GM19035 (cell line): ENCODE results near the gene SCAF11.

Experiments used
- ATAC-seq: cut with Tn5 transposase; IDR thresholded peaks from one replicate; pipeline ENCODE4 v1.9.1; 2021; ENCODE audit not compliant: unreplicated experiment

SCAF11 gene

DNA sequence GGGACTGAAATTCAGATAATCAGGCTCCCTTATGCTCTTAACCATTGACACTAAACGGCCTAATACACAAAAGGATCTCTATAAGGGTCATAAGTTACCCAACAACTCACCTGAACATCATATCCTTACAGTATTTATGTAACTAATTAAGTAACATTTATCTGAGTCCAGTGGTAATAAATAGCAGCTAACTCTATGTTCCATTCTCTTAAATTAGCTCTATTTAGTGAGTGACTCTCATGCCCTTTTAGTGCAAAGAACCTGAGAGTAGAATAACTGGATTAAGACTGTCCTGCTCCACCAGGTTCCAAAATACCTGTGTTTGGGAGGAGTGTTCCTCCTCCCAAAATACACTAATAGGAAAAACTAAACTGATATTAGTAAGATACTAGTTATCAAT is 9.8 kb downstream of the SCAF11 start:
- ATAC-seq = no peak

DNA sequence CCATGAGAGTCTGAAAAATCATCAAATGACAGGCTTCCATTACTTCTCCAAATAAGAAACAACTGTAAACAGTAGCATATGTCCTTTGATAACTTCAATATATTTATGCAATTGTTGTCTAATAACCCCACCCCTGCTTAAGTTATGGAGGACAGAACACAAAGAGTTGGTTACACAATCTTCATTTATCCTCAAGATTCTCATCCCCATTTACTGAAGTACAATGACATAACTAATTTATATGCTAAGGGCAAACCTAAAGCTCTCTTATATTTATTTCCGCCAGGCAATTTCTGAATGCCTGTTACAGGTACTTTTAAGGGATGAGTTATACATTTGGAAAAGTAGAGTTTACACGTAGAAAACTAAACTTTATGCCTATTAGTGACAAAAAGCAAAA is 12.3 kb downstream of the SCAF11 start:
- no peak for ATAC-seq

DNA sequence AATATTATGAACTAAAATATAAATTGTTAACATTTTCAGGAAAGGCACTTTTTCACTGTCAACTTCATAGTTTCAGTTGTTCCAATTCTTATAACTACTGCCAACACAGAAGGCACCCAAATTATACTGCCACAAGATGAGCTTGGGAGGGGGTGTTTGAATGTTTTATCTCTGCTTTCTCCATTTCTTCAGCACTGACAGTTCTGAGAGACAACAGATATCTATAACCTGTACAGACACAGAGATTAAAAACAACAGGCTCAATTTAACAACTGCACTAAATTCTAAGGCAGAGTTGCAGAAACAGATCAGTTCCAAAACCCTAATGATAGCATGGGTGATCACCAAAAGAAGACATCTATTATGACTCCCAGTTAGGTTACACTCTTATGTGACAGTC is 12.8 kb downstream of the SCAF11 start:
- no peak for ATAC-seq

DNA sequence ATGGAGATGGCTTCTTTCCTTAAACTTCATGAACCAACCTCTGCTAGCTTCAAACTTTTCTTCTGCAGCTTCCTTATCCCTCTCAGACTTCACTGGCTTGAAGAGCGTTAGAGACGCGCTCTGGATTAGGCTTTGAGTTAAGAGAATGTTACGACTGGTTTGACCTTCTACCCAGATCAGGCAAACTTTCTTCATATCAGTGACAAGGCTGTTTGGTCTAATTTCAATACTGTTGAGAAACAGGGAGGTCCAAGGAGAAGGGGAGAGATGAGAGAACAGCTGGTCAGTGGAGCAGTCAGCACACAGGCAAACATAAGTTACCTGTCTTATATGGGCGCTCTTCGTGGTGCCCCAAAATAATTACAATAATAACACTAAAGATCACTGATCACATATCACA is 14.9 kb downstream of the SCAF11 start:
- no peak for ATAC-seq

DNA sequence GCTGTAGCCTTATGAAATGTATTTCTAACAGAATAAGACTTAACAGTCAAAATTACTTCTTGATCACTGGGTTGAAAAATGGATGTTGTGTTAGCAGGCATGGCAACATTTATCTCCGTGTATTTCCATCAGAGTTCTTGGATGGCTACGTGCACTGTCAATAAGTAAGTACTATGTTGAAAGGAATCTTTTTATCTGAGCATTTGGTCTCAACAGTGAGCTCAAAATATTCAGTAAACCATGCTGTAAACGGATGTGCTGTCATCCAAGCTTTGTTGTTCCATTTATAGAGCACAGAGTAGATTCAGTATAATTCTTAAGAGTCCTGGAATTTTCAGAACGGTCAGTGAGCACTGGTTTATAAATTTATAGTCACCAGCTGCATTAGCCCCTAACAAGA is 15.5 kb downstream of the SCAF11 start:
- ATAC-seq = no peak

DNA sequence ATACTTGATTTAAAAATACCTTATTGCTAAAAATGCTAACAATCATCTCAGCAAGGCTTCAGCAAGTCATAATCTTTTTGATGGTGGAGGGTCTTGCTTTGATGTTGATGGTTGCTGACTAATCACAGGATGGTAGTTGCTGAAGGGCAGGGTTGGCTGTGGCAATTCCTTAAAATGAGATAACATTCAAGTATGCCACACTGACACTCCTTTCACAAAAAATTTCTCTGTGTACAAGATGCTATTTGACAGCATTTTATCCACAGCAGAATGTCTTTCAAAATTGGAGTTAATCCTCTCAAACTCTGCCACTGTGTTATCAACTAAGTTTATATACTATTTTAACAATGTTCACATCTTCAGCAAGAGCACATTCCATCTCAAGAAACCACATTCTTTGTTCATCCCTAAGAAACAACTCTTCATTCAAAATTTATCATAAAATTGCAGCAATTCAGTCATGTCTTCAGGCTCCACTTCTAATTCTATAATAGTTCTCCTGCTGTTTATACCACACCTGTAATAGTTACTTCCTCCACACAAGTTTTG is 16.1 kb downstream of the SCAF11 start:
- ATAC-seq = no peak

DNA sequence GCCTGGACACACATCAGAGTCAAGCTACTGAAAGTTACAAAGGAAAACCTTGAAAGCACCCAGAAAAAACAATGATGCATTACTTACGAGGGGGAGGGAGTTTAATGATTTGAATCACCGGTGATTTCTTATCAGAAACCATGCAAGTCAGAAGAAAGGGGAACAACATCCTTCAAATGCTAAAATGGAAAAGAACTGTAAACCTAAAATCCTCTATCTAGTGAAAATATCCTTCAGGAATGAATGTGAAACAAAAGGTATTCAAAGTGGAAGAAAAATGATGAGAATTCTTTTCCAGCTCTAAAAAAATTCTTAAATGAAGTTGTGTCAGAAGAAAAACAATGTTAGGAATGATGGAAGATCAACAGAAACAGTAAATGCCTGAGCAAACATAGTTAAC is 16.8 kb downstream of the SCAF11 start:
- no peak for ATAC-seq

DNA sequence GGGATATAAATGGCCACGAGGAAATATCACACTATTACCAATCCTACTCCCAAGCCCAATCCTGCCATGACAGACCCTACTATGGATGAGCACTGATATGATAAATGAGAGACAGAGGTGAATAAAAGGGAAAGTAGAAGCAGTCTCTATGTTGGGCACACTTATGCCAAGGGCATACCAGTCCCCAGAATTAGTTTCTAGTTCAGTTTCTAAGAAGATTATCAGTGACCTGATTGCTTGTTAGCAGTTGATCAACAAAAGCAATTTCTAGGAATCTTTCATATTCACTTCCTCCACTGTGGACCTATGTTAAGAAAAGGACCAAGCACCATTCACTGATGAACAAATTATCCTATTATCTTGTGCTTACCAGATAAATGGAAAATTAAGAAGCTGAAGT is 20.0 kb downstream of the SCAF11 start:
- no peak for ATAC-seq

DNA sequence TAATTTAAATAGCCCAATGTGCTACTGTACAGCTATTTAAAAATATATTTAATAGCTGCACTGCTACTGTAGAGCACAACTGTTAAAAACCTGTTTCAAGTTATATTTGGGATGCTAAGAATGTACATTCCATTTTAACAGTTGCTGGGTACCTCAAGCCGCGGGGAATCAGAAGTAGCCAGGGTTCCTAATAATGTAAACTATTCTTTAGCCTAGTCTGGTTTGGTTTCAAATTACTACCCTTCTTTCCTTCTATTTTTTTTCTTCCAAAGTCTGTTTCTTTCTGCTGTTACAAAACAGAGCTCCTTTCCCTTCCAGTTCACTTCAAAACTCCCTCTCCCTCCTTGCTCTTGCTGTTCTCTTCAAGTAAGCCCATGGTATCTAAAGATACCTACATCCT is 21.3 kb downstream of the SCAF11 start:
- ATAC-seq = no peak

DNA sequence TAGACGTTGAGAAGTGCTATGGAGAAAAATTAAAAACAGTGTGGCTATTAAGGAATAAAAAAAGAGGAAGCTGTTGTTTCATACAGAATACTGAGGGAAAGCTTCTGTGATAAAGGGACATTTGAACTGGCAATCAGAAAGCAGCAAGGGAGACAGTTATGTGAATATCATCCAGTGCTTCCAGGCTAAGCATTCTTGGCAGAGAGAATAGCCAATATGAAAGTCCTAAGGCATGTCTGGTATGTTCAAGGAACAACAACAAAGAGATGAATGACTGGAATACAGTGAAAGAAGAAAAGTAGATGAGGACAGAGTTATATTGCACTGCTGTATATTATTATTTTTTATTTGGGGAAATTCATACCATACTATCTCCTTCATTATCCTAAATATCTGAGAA is 23.9 kb downstream of the SCAF11 start:
- ATAC-seq = no peak

DNA sequence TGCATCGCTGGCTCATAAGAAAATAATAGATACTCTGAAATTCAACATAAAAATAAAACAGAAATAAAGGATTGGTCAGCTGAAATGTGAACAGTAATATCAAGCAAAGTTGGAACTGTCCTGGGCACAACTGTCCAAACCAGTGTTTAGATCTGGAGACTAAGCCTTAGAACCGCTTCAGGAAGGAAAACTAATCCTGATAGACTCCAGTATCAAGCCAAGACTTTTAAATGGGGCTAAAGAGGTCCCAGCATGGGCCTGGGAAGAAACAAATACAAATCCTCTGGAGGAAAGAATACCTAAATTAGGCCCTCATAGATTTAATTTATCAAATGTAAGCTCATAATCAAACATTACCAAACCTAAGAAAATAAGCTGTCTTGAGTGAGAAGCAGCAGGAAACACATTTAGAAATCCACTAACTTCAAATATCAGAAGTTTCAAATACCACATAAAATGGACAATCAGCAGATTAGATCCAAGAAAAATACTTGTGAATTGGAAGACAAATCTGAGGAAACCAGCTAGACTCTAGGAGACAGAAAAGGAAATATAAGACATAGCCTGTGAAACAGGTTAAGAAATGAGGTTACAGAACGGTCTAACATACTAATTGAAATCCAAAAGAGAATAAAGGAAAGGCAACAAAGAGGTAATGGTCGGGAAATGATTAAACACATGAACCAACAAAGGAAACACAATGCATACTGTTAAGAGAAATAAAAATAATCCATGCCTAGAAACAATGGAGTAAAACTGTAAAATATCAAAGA is 27.6 kb downstream of the SCAF11 start:
- no peak for ATAC-seq

DNA sequence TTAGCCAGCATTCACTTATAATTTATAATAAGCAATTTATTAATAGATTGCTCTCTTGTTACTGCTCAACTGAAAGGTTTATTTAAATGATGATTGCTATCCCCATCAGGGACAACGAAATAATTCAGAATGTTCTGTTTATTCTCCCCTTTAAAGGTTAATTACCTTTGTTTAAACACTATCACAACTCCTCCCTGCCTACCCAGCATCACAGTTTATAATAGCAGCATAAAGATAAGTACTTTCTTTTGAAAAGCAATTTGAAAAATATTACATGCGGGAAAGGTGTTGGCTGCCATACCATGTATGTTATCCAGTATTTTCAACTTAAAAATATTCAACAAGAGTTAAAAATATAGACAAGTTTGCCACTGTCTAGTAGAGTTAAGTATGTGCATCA is 30.6 kb downstream of the SCAF11 start:
- no peak for ATAC-seq

DNA sequence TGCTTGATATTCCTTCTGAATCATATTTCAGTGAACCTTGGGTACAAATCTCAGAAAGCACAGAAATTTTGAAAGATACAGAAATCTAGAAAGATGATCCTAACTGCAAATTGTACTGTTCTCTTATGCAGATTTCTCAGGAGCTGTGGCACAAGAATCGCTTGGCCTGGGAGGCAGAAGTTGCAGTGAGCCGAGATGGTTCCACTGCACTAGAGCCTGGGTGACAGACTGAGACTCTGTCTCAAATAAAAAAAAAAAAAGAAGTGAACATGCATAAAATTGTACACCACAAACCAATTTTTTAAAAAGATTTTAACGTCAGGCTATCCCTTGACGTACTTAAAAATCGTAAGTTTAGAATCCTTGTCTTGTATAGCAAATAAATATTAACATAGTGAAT is 31.3 kb downstream of the SCAF11 start:
- no peak for ATAC-seq

DNA sequence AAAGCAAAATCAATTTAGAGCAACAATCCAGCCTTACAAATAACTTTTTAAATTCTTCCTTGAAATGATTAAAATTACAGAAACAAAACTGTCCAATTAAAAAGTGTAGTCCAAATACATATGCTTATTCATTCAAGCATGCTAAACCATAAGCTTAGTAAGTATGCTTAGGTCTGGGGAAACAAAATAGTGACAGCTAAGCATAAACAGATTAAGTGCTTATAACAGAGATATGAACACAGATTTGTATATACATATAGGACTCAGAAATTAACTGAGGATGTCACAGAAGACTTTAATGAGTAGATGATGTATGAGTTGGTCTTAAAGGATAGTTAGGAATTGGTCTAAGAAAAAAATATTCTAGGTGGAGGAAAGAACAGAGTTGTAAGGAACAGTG is 41.8 kb downstream of the SCAF11 start:
- no peak for ATAC-seq

DNA sequence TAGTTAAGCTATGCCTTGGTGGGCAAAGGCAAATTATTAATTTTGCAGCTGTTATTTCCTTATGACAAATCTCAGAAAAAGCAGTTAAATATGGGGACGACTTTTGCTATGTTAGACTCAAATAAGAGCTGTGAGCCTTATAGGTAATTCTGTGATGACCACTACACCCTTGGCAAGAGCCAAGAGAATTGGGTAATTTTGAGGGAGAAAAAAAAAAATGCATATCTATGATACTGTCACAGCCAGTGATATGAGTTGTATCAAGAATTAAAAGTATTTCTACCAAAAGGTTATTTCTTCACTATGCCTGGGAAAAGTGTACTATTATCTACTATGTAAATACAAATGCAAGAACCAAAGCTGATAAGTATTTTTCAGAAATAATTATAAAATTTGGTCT is 43.9 kb downstream of the SCAF11 start:
- ATAC-seq = no peak

DNA sequence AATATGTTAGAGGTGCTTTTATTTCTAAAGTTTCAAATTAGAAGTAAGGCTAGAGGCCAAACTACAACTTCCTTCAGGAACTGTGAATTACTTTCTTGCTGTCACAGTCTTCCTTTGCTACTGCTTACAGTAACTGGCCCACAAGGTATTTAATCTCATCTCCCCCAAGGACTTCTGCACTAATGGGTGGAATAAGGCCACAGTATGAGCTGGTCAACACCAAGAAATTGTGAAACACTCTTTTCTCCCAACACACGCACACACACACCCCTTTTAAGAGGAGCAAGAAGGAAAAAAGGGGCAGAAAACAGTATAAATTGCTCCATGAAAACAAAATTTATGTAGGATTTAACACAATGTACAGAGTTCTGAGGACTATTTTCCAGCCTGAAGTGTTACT is 45.6 kb downstream of the SCAF11 start:
- ATAC-seq = no peak

DNA sequence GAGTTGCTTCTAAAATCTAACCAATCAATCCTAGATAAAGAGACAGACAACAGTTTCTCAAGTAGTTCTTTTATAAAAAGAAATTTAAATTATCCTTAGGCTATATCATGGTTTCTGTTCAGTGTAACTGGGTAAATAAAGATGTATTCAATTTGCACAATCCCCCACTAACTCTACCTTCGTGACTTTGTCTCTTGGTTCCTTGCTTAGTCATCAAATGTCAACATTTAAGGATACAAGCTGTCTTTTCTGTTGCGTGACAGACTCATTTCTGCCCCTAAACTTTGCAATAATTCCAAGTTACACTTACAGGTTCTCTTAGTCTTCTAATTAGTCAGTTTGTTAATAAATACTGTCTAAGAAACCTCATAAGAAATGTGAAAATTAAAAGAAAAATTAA is 50.6 kb downstream of the SCAF11 start:
- ATAC-seq = no peak

DNA sequence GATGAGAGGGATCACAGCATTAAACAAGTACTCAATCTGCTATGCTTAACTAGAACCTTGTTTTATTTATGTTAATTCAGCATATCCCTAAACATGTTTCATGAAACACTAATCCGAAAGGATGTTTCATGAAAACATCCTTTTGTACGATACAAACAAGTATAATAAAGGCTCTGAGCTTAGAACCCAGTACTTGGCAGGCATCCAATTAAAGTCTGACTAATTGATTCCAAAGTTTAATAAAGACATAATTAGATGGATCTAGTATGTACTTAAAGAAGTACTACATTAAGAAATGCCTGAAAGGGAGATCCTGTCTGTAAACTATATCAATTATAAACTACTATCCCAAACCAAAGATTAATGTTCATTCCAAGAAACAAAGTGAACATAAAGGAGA is 51.8 kb downstream of the SCAF11 start:
- ATAC-seq = no peak

DNA sequence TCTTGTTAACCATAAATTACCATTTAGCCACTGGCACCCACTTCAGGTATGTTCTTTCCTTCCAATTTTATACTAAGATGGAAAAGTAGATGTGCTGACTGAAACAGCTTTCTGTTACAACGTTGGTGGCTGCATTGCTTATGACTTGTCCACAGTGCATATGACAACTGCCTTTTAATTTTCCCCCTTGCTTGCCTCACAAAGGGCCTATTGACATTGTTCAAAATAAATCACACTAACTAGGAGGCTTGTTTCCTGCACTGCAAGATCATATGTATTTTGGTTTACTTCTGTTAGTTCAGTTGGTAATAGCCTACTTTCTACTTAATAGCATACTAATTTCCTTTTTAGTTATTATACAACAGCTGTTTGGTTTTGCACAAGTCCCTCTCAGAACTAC is 55.4 kb downstream of the SCAF11 start:
- ATAC-seq = no peak

DNA sequence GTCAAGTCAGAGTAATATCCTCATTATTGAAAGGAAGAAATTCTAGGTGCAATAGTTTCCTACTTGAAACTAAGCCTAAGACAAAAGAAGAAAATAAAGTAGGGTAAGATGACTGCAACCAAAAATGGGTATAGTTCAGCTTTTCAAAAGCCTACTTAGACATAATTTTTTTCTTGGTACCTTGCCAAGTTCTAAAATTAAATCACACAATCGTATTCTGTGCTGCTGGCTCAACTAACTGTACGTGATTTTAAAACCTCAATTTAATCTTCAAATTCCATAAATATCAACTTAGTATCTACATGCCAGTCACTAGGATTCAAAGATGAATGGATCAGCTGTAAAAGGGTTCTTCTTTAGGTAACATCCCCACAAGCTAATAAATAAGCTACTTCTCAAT is 56.9 kb downstream of the SCAF11 start:
- no peak for ATAC-seq

DNA sequence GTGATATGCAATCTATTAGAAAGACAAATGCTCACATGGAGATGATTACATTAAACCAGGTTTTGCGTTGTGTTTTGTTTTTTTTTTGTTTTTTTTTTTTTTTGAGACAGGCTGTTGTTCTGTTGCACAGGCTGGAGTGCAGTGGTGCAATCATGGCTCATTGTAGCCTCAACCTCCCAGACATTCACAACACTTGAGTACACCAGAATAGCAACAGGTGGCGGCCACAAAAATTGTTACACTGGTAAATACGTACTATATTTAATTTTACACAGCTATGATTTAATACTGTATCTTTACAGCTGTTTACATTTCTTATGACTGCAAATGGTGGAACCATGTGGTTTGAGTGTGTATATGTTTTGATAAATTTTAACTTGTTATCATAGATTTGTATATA is 60.0 kb downstream of the SCAF11 start:
- ATAC-seq = no peak

DNA sequence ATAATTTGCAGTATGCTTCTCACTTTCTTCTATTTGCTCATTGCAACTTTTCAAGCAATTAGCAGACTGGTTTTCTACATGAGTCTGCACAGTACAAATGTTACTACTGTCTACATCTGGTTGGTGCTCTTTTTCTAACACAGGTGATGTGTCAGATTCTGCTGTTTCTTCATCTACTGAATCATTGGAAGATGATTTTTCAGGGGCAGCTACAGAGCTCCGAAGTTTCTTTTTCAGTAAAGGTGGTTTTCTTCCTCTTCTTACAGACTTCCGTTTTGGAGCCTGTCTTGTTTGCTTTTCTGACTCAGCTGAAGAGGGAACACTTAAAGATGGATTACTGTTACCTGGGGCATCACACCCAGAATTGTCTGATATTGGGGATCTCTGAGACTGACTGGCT is 62.1 kb downstream of the SCAF11 start:
- no peak for ATAC-seq

DNA sequence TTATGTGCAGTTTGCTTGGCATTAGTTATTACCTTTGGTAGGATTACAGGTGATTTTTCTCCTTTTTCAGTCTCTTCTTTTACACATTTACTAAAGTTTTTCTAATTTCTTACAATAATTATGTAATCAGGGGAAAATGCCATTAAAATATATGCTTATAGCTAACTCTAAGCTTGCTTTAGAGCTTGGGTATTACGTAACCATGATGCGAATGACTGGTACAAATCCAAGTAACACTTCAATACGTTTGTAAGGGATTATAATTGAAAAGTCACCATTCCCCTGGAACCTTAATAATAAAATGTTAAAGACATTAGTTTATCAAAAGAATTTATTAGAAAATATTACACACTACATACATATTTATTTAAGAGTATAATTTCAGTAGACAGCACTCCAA is 71.6 kb downstream of the SCAF11 start:
- ATAC-seq = no peak
